Liver (tissue), 9 donors: Measurements from ENCODE around the gene ZMYND10. TPM values are rescaled to one million over a fixed set of nuclear protein-coding genes. Genes with fewer than 3 reads are reported as not detected.

Experiments used
- DNase-seq: peaks from one replicate; pipeline ENCODE4 v3.0.0-alpha.2; 2017; ENCODE audit warnings: low spot score
- H3K27ac ChIP-seq, 2 donors: one replicate each; pipeline ENCODE4 v1.7.0; 2013; ENCODE audit warnings: inconsistent platforms in 2 of 2, low read length in 2 of 2, control low read depth in 1 of 2, low read depth in 1 of 2, mild to moderate bottlenecking in 1 of 2
- H3K27me3 ChIP-seq, 4 donors: one replicate each; pipeline versions ENCODE4 v1.6.1 to v1.7.0; 2013; ENCODE audit warnings: low read length in 3 of 4, inconsistent platforms in 1 of 4, mild to moderate bottlenecking in 1 of 4, moderate library complexity in 1 of 4; ENCODE audit not compliant: control insufficient read depth in 4 of 4, insufficient read depth in 4 of 4
- H3K36me3 ChIP-seq, 4 donors: one replicate each; pipeline versions ENCODE4 v1.6.1 to v1.7.0; 2013; ENCODE audit warnings: low read length in 3 of 4, mild to moderate bottlenecking in 3 of 4, low read depth in 1 of 4, moderate library complexity in 1 of 4; ENCODE audit not compliant: control insufficient read depth in 4 of 4, insufficient read depth in 3 of 4
- H3K4me1 ChIP-seq, 4 donors: one replicate each; pipeline versions ENCODE4 v1.6.1 to v1.7.0; 2013; ENCODE audit warnings: low read length in 3 of 4, mild to moderate bottlenecking in 3 of 4, moderate library complexity in 1 of 4; ENCODE audit not compliant: control insufficient read depth in 4 of 4, insufficient read depth in 4 of 4
- H3K4me3 ChIP-seq, 3 donors: one replicate each; pipeline versions ENCODE4 v1.6.1 to v1.7.0; 2013; ENCODE audit warnings: low read length in 3 of 3, control low read depth in 1 of 3, low read depth in 1 of 3, mild to moderate bottlenecking in 1 of 3
- H3K9ac ChIP-seq, 2 donors: one replicate each; pipeline ENCODE4 v1.7.0; 2013; ENCODE audit warnings: low read length in 2 of 2, mild to moderate bottlenecking in 2 of 2, moderate library complexity in 2 of 2, control low read depth in 1 of 2, low read depth in 1 of 2
- H3K9me3 ChIP-seq, 4 donors: one replicate each; pipeline versions ENCODE4 v1.6.1 to v1.7.0; 2013; ENCODE audit warnings: low read length in 3 of 4; ENCODE audit not compliant: control insufficient read depth in 4 of 4
- EGR1 ChIP-seq, 2 donors: IDR thresholded peaks; 2 replicates each; pipeline ENCODE4 v1.6.1; 2016 to 2018; ENCODE audit warnings: antibody characterized with exemption in 2 of 2, low read depth in 2 of 2
- FOXA1 ChIP-seq: IDR thresholded peaks from 2 replicates; pipeline ENCODE4 v1.6.1; 2016; ENCODE audit warnings: antibody characterized with exemption
- HNF4A ChIP-seq, 2 donors: conservative IDR thresholded peaks; 2 replicates each; pipeline ENCODE4 v1.6.1; 2016; ENCODE audit warnings: antibody characterized with exemption in 2 of 2, mild to moderate bottlenecking in 2 of 2
- HNF4G ChIP-seq: IDR thresholded peaks from 2 replicates; pipeline ENCODE4 v1.6.1; 2016; ENCODE audit warnings: antibody characterized with exemption
- NR2F2 ChIP-seq: IDR thresholded peaks from 2 replicates; pipeline ENCODE4 v1.6.1; 2016; ENCODE audit warnings: antibody characterized with exemption
- RAD21 ChIP-seq, 2 donors: IDR thresholded peaks; 2 replicates each; pipeline ENCODE4 v1.6.1; 2016; ENCODE audit warnings: antibody characterized with exemption in 2 of 2, mild to moderate bottlenecking in 2 of 2
- REST ChIP-seq: IDR thresholded peaks from 2 replicates; pipeline ENCODE4 v1.6.1; 2016; ENCODE audit warnings: antibody characterized with exemption, mild to moderate bottlenecking
- RXRA ChIP-seq, 2 donors: IDR thresholded peaks; 2 replicates each; pipeline ENCODE4 v1.6.1; 2017 to 2018; ENCODE audit warnings: antibody characterized with exemption in 2 of 2, mild to moderate bottlenecking in 1 of 2
- SP1 ChIP-seq: IDR thresholded peaks from 2 replicates; pipeline ENCODE4 v1.6.1; 2018; ENCODE audit warnings: antibody characterized with exemption, mild to moderate bottlenecking
- TAF1 ChIP-seq: conservative IDR thresholded peaks from 2 replicates; pipeline ENCODE4 v1.6.1; 2016; ENCODE audit warnings: antibody characterized with exemption, mild to moderate bottlenecking
- YY1 ChIP-seq: IDR thresholded peaks from 2 replicates; pipeline ENCODE4 v1.6.1; 2016; ENCODE audit warnings: antibody characterized with exemption, mild to moderate bottlenecking
- ZBTB33 ChIP-seq: IDR thresholded peaks from 2 replicates; pipeline ENCODE4 v1.6.1; 2016; ENCODE audit warnings: antibody characterized with exemption
- WGBS: extraction: QIAGEN DNeasy Blood & Tissue Kit; methylation state at CpG from one replicate; pipeline ENCODE4 v1.1.7; 2013; 5-methylcytosine and 5-hydroxymethylcytosine counted together
- polyA plus RNA-seq, 2 donors: library from polyadenylated mRNA; stranded (reverse) in 1 of 2; unstranded in 1 of 2; fragments of 200-250 nt in 1 of 2; fragments of >200 nt in 1 of 2; fragmentation: Nextera tagmentation in 1 of 2; extraction: Ambion mirVana in 1 of 2; gene quantifications; one replicate each; pipeline versions ENCODE4 v1.2.1 to v1.2.3, GENCODE V29; 2013 to 2015
- total RNA-seq, 2 donors: library from RNA; depleted of rRNA; stranded (reverse); fragments of >200 nt; gene quantifications; one replicate each; pipeline ENCODE4 v1.2.3, GENCODE V29; 2014
- TF ChIP-seq, protein P1 (sequence below): IDR thresholded peaks from 2 replicates; pipeline ENCODE4 v1.6.1; 2016; ENCODE audit warnings: antibody characterized with exemption
- TF ChIP-seq, protein P2 (sequence below): IDR thresholded peaks from 2 replicates; pipeline ENCODE4 v1.6.1; 2016; ENCODE audit warnings: antibody characterized with exemption
- TF ChIP-seq, protein P3 (sequence below): fragments of 150-350 bp; IDR thresholded peaks from 2 replicates; pipeline ENCODE4 v1.5.1; 2017; ENCODE audit warnings: improper control_type of control experiment, low read depth, low read length; ENCODE audit not compliant: missing input control
- donor health status: healthy.
- donor health status: healthy.
- donor health status: healthy.
- donor health status: healthy.
- donor health status: healthy.

ZMYND10 gene
- total and polyA plus RNA-seq, 4 donors = 0.09 to 0.75 (median 0.27) TPM

DNA sequence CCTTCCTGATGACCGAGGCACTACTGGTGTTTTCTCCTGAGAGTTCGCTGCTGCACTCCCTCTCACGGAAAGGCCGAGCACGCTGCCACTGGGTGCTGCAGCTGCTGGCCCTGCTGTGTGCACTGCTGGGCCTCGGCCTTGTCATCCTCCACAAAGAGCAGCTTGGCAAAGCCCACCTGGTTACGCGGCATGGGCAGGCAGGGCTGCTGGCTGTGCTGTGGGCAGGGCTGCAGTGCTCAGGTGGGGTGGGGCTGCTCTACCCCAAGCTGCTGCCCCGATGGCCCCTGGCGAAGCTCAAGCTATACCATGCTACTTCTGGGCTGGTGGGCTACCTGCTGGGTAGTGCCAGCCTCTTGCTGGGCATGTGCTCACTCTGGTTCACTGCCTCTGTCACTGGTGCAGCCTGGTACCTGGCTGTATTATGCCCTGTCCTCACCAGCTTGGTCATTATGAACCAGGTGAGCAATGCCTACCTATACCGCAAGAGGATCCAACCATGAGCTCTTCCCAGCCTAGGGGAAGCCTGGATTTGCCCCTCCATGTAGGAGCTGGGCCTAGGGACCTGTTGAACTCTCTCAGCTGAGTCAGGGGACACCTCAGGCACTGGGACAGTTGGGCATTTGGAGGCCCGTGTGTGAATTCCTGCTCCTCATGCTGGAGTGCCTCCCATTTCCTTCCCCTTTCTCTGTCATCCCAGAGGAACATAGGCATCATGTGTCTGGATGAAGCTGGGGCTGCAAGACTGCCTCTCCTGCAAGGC, 7.9 kb upstream of the ZMYND10 start:
- Histone ChIP-seq H3K27me3 (no peaks in the 10 kb centered on the region), H3K9me3 (no peaks in the 10 kb centered on the region), H3K9ac (no peak overlapping the region), H3K36me3 (peaks cover 11 to 26% (median 15%) of the 10 kb centered on the region in 4 donors), H3K4me1 (peaks cover 23 to 79% (median 64%) of the 10 kb centered on the region in 4 donors), H3K4me3 (no peak overlapping the region), H3K27ac (peak overlapping the region in 1 of 2 donors; percentile 19)
- TF ChIP-seq TAF1 = no peak
- no peak for TF ChIP-seq HNF4G
- TF ChIP-seq, protein P1, sequence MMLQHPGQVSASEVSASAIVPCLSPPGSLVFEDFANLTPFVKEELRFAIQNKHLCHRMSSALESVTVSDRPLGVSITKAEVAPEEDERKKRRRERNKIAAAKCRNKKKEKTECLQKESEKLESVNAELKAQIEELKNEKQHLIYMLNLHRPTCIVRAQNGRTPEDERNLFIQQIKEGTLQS = no peak
- no peak for TF ChIP-seq ZBTB33
- TF ChIP-seq REST = no peak
- TF ChIP-seq SP1 = no peak
- no peak for TF ChIP-seq YY1
- no peak for TF ChIP-seq EGR1 (IDR thresholded peaks at IDR 0.05; ENCODE audit: low read depth in 2 of 2)
- TF ChIP-seq, protein P2, sequence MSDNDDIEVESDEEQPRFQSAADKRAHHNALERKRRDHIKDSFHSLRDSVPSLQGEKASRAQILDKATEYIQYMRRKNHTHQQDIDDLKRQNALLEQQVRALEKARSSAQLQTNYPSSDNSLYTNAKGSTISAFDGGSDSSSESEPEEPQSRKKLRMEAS = no peak
- TF ChIP-seq, protein P3, sequence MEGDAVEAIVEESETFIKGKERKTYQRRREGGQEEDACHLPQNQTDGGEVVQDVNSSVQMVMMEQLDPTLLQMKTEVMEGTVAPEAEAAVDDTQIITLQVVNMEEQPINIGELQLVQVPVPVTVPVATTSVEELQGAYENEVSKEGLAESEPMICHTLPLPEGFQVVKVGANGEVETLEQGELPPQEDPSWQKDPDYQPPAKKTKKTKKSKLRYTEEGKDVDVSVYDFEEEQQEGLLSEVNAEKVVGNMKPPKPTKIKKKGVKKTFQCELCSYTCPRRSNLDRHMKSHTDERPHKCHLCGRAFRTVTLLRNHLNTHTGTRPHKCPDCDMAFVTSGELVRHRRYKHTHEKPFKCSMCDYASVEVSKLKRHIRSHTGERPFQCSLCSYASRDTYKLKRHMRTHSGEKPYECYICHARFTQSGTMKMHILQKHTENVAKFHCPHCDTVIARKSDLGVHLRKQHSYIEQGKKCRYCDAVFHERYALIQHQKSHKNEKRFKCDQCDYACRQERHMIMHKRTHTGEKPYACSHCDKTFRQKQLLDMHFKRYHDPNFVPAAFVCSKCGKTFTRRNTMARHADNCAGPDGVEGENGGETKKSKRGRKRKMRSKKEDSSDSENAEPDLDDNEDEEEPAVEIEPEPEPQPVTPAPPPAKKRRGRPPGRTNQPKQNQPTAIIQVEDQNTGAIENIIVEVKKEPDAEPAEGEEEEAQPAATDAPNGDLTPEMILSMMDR = no peak
- TF ChIP-seq RXRA (IDR thresholded peaks at IDR 0.05) = no peak
- DNase-seq = no peak
- WGBS = 88% methylated on average over 12 of the region's 12 CpGs

GRCh38 chr3:50352781-50353180, 7.2 kb upstream of the ZMYND10 start:
- H3K4me1 ChIP-seq = peaks cover 18 to 79% (median 59%) of the 10 kb centered on the region in 4 donors
- no peaks in the 10 kb centered on the region for H3K27me3 ChIP-seq
- no peak overlapping the region for H3K9ac ChIP-seq
- WGBS = 17% methylated on average over 2 of the region's 2 CpGs
- no peak overlapping the region for H3K4me3 ChIP-seq
- H3K27ac ChIP-seq = peak overlapping the region in 1 of 2 donors; percentile 19
- H3K9me3 ChIP-seq = no peaks in the 10 kb centered on the region
- H3K36me3 ChIP-seq = peaks cover 11 to 31% (median 15%) of the 10 kb centered on the region in 4 donors
- DNase-seq = no peak
- TF ChIP-seq NR2F2 (no peak), TAF1 (no peak), REST (no peak), RXRA (IDR thresholded peaks at IDR 0.05) (no peak), HNF4A (conservative IDR thresholded peaks at IDR 0.05) (no peak), FOXA1 (no peak), RAD21 (IDR thresholded peaks at IDR 0.05) (no peak), EGR1 (IDR thresholded peaks at IDR 0.05; ENCODE audit: low read depth in 2 of 2) (no peak)
- TF ChIP-seq, protein P1 = no peak
- TF ChIP-seq, protein P2 = no peak
- TF ChIP-seq, protein P3 = no peak
